ENCODE data around the gene NID1. TPM values are rescaled to one million over a fixed set of nuclear protein-coding genes. Genes with fewer than 3 reads are reported as not detected.
"Not testable (repeated sequence)": the region's sequence is repeated elsewhere in the genome, so short reads cannot be mapped to it uniquely, and the experiment has no call there.

Gene NID1
- total RNA-seq, 1 donor from 2014 or later = 0.65 TPM

DNA sequence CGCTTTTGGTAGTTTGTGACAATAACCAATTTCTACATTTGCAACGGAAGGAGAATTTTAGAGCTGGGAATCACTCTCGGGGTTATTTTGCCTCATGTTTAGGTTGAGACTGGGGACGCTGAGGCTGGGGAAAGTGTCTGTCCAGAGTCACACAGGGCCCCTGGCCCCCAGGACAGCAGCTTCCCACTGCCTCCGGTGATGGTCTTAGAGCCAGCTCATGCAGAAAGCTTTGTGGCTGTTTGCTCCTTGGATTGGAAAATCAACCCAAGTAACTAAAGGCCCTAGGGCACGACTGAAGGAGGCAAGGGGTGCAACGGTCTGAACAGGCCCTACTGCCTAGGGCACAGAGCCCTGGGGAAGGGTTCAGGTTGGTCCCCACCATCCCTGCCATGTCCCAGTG lies 72.0 kb downstream of the NID1 start:
- no peak overlapping the region for H3K4me3 Mint-ChIP-seq
- intact Hi-C loops (cut with micrococcal nuclease) = no loop called here
- no peak overlapping the region for H3K27ac Mint-ChIP-seq
- H3K27me3 Mint-ChIP-seq (ENCODE audit: insufficient read depth) = peaks cover 15% of the 10 kb centered on the region
- peaks cover 8% of the 10 kb centered on the region for H3K36me3 Mint-ChIP-seq (ENCODE audit: low read depth)
- peaks cover 21% of the 10 kb centered on the region for H3K4me1 Mint-ChIP-seq (ENCODE audit: low read depth)
- no peak for DNase-seq (ENCODE audit: low spot score)
- H3K9me3 Mint-ChIP-seq = peaks cover 16% of the 10 kb centered on the region

DNA sequence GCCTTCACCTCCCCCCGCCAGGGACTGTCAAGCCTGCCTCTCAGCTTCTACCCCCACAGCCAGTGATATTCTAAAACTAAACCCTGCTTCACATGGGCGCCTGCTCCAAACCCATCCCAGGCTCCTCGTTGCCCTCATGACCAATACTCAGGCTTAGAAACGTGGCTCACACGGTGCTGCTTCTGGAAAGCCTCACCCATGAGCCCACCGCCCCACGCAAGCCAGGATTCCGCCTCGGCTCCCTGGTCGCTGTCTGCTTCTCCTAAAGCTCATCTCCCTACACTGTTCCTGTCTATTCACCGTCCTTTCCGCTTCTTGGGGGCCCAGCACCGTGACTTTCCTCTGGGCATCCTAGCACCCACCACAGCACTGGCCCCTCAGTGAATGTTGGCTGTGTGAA lies 72.5 kb downstream of the NID1 start:
- peaks cover 18% of the 10 kb centered on the region for H3K4me1 Mint-ChIP-seq (ENCODE audit: low read depth)
- intact Hi-C loops (cut with micrococcal nuclease) = no loop called here
- H3K9me3 Mint-ChIP-seq = peaks cover 16% of the 10 kb centered on the region
- no peak overlapping the region for H3K4me3 Mint-ChIP-seq
- H3K27me3 Mint-ChIP-seq (ENCODE audit: insufficient read depth) = peaks cover 20% of the 10 kb centered on the region
- DNase-seq (ENCODE audit: low spot score) = no peak
- H3K27ac Mint-ChIP-seq = no peak overlapping the region
- H3K36me3 Mint-ChIP-seq (ENCODE audit: low read depth) = peaks cover 8% of the 10 kb centered on the region

DNA sequence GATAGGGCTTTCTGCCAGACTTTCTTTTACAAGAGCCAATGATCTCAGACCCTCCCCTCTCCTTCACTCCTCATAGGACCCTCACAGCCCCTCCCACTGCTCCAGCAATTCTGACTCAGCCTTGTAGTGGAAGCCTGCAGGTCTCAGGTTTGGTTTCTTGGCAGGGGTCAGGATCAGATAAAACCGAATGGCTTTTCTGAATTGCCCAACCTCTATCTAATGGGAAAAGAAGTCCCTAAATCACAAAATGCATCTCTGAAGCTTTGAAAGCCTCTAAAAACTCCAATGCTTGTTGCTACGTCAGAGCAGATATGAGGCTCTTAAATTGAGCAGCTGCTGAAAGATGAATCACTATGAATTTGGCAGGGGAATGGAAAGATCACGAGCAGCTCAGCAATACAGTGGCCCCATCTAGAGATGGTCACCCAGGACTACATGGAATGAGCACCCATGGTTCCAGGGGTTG lies 74.5 kb downstream of the NID1 start:
- intact Hi-C loops (cut with micrococcal nuclease) = no loop called here
- no peak overlapping the region for H3K4me3 Mint-ChIP-seq
- peaks cover 25% of the 10 kb centered on the region for H3K27me3 Mint-ChIP-seq (ENCODE audit: insufficient read depth)
- peaks cover under 1% of the 10 kb centered on the region for H3K4me1 Mint-ChIP-seq (ENCODE audit: low read depth)
- H3K36me3 Mint-ChIP-seq (ENCODE audit: low read depth) = peaks cover 6% of the 10 kb centered on the region
- no peak overlapping the region for H3K27ac Mint-ChIP-seq
- peaks cover 16% of the 10 kb centered on the region for H3K9me3 Mint-ChIP-seq
- DNase-seq (ENCODE audit: low spot score) = no peak

DNA sequence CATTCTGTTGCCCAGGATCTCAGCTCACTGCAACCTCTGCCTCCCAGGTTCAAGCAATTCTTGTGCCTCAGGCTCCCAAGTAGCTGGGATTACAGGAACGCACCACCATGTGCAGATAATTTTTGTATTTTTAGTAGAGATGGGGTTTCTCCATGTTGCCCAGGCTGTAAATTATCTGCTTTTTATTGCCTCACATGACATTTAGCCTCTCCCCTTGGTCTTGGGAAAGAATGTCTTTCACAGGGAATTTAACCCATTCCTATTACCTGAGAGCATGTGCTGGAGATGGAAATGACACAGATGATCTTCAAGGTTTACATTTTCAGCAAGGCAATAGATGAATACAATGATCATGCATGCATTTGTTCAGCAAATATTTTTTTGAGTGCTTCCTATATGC lies 75.8 kb downstream of the NID1 start:
- DNase-seq (ENCODE audit: low spot score) = no peak
- H3K36me3 Mint-ChIP-seq (ENCODE audit: low read depth) = peaks cover 6% of the 10 kb centered on the region
- peaks cover 25% of the 10 kb centered on the region for H3K27me3 Mint-ChIP-seq (ENCODE audit: insufficient read depth)
- no peak overlapping the region for H3K4me3 Mint-ChIP-seq
- H3K4me1 Mint-ChIP-seq (ENCODE audit: low read depth) = no peaks in the 10 kb centered on the region
- H3K9me3 Mint-ChIP-seq = peaks cover 16% of the 10 kb centered on the region
- intact Hi-C loops (cut with micrococcal nuclease) = no loop called here
- no peak overlapping the region for H3K27ac Mint-ChIP-seq

DNA sequence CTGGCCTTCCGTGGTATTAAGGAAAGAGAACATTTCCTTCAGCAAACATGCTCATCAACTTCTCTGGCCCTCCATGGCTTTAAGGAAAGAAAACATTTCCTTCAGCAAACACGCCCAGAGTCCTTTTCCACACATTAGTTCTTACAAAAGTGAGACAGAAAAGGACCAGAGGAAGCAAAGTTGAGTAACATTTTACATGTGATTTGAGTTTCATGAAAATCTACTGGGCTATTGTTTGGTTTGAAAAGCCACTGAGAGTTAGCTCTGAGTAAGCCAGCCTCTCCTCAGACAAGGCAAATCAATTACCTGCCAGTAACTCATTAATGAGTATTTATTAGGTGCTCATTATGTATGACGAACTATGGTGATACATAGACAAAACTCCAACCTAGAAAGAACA lies 78.0 kb downstream of the NID1 start:
- Mint-ChIP-seq H3K9me3 (peaks cover 16% of the 10 kb centered on the region), H3K36me3 (ENCODE audit: low read depth) (peaks cover 6% of the 10 kb centered on the region), H3K27me3 (ENCODE audit: insufficient read depth) (peaks cover 24% of the 10 kb centered on the region), H3K4me1 (ENCODE audit: low read depth) (peaks cover 5% of the 10 kb centered on the region), H3K27ac (no peak overlapping the region), H3K4me3 (no peak overlapping the region)
- intact Hi-C loops (cut with micrococcal nuclease) = no loop called here
- no peak for DNase-seq (ENCODE audit: low spot score)

DNA sequence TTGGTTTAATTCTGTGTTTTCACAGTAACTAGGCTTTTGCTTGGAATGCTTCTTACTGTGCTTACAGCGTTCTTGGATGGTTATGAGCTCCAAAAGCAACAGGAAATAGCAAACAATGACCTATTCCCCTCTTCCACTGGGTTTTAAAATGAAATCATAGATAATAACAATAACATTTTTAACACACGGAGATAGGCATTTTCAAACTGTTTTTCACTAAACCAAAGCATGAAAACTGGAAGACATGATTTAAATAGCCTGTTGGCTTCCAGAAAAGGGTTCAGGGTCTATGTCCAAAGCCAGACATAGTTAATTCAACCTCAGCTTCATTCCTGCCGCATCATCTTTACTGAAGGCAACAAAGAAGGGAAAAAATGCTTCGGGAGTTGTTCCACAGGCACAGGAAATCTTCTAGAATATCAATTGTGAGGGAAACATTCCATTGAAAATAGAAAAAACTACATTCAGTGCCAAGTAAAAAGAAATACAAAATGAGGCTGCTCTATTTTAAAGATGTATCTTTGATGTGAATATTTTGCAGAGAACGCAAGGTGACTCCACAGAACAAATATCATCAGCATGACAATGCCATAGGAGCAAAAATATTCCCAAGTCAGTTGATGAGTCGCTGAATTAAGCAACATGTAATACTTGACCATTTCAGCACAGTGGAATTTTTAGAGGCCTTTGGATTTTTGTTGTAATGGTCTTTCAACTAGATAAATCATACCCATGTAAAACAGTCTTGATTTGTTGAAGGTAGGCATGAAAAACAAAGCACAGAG lies 80.7 kb downstream of the NID1 start:
- no peak for DNase-seq (ENCODE audit: low spot score)
- H3K27me3 Mint-ChIP-seq (ENCODE audit: insufficient read depth) = peaks cover 23% of the 10 kb centered on the region
- H3K4me1 Mint-ChIP-seq (ENCODE audit: low read depth) = peaks cover 12% of the 10 kb centered on the region
- intact Hi-C loops (cut with micrococcal nuclease) = no loop called here
- no peak overlapping the region for H3K4me3 Mint-ChIP-seq
- no peaks in the 10 kb centered on the region for H3K36me3 Mint-ChIP-seq (ENCODE audit: low read depth)
- no peak overlapping the region for H3K27ac Mint-ChIP-seq
- H3K9me3 Mint-ChIP-seq = no peaks in the 10 kb centered on the region

DNA sequence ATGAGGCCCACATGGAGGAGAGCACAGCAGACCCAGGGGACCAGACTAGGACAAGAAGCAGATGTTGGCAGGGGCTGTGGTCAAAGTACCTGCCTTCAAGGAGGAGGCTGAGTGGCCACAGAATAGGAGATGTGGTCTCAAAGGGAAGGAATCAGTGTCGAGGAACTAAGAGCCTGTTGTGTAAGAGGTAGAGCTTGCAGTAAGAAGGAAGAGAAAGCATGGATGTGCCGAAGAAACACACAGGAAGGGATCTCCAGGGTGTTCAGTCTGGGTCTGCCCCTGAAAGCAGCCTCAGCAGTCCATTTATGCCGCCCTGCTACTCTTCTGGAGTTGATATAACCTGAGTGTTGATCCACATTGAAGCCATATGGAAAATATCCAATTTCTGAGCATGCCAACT lies 83.9 kb downstream of the NID1 start:
- DNase-seq (ENCODE audit: low spot score) = no peak
- H3K27ac Mint-ChIP-seq = peak overlapping the region; percentile 4
- intact Hi-C loops (cut with micrococcal nuclease) = no loop called here
- H3K4me1 Mint-ChIP-seq (ENCODE audit: low read depth) = peaks cover 12% of the 10 kb centered on the region
- no peak overlapping the region for H3K4me3 Mint-ChIP-seq
- no peaks in the 10 kb centered on the region for H3K9me3 Mint-ChIP-seq
- no peaks in the 10 kb centered on the region for H3K36me3 Mint-ChIP-seq (ENCODE audit: low read depth)
- H3K27me3 Mint-ChIP-seq (ENCODE audit: insufficient read depth) = peaks cover 7% of the 10 kb centered on the region

DNA sequence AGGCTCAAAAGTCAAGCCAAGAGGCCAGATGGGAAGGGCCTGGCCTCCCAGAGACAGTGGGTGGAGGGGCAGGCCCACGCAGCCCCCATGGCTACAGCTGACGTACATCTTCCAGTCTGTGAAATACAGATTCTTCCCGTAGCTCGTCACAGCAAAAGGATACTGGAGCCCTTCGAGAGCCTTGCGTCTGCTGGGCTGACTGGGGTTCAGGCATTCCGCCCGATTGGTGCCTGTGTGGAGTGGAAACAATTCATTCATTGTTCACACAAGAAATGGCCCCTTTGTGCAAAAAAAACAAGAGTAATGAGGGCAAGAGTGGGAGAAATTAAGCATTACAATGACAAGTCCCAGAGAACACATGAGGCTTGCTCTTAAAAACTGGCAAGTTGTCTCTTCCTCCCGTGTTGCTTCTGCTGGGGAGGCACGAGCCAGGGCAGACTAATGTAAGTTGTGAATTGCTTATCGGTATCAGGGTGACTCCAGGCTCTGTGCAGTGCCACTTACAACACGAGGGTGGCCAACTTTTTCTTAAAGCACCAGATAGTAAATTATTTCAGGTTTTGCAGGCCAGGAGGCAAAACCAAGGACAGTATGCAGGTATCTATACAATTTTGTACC lies 85.1 kb downstream of the NID1 start:
- intact Hi-C loops (cut with micrococcal nuclease) = no loop called here
- Mint-ChIP-seq H3K4me3 (no peak overlapping the region), H3K9me3 (no peaks in the 10 kb centered on the region), H3K27me3 (ENCODE audit: insufficient read depth) (peaks cover 7% of the 10 kb centered on the region), H3K4me1 (ENCODE audit: low read depth) (peaks cover 12% of the 10 kb centered on the region), H3K36me3 (ENCODE audit: low read depth) (no peaks in the 10 kb centered on the region), H3K27ac (no peak overlapping the region)
- no peak for DNase-seq (ENCODE audit: low spot score)

DNA sequence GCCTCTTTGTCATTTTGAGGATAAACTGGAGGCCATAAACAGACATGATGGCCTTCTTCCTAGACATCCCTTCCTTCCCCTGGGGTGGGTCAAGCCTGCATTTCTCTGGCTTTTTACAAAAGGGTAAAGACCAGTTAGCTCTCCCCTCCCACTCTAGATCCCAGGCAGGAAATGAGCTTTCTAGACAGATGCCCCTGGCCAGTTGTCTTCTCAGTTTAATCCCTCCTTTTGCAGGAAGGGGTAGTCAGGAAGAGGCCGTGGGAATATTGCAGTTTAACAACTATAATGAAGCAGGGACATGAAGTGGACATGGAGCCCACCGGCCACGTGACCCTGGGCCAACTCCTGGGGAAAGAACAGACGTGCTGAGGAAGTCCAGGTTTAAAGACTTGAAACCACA lies 85.7 kb downstream of the NID1 start:
- no peaks in the 10 kb centered on the region for H3K36me3 Mint-ChIP-seq (ENCODE audit: low read depth)
- H3K9me3 Mint-ChIP-seq = no peaks in the 10 kb centered on the region
- intact Hi-C loops (cut with micrococcal nuclease) = no loop called here
- H3K4me1 Mint-ChIP-seq (ENCODE audit: low read depth) = peaks cover 12% of the 10 kb centered on the region
- H3K27ac Mint-ChIP-seq = no peak overlapping the region
- no peak overlapping the region for H3K4me3 Mint-ChIP-seq
- H3K27me3 Mint-ChIP-seq (ENCODE audit: insufficient read depth) = peaks cover 9% of the 10 kb centered on the region
- DNase-seq (ENCODE audit: low spot score) = no peak

DNA sequence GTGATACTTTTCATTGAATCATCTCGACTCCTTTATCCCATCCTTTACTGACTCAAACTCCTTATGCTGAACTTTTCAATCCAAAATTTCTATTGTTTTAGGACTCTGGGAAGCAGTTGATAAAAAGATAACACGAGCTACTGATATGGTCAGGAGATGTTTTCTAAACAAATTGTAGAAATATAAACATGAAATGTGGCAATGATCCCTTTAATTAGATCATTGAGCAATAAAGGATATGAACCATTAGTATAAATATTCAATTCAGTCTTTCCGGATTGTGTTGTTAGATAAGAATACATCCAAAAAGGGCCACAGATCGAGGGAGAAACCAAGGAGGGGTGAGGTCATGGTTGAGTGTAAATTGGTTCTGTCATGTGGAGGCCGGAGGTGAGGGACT lies 88.4 kb downstream of the NID1 start:
- H3K27me3 Mint-ChIP-seq (ENCODE audit: insufficient read depth) = peaks cover 12% of the 10 kb centered on the region
- H3K9me3 Mint-ChIP-seq = no peaks in the 10 kb centered on the region
- intact Hi-C loops (cut with micrococcal nuclease) = no loop called here
- no peak overlapping the region for H3K27ac Mint-ChIP-seq
- H3K36me3 Mint-ChIP-seq (ENCODE audit: low read depth) = no peaks in the 10 kb centered on the region
- no peak for DNase-seq (ENCODE audit: low spot score)
- H3K4me1 Mint-ChIP-seq (ENCODE audit: low read depth) = peaks cover 17% of the 10 kb centered on the region
- H3K4me3 Mint-ChIP-seq = no peak overlapping the region

DNA sequence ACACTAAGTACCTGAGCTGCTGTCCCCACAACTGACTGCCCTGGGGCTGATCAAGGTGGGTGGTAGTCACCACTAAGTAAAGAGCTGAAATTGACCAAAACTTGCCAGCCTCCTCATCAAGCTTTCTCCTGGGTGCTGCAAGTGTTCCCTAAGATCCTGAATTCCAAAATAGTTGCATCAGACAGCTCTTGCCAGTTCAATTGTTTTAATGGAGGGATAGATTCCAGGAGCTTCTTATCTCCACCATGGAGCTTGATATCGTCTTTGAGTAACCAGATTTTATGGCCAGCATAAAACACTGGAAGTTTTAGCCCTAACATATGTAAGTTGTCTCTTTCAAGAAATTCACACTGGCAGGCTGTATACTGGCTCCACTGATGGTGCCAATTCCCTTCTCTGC lies 90.3 kb downstream of the NID1 start:
- Mint-ChIP-seq H3K4me3 (no peak overlapping the region), H3K9me3 (no peaks in the 10 kb centered on the region), H3K36me3 (ENCODE audit: low read depth) (no peaks in the 10 kb centered on the region), H3K27me3 (ENCODE audit: insufficient read depth) (peaks cover 10% of the 10 kb centered on the region), H3K27ac (no peak overlapping the region), H3K4me1 (ENCODE audit: low read depth) (peaks cover 16% of the 10 kb centered on the region)
- DNase-seq (ENCODE audit: low spot score) = no peak
- intact Hi-C loops (cut with micrococcal nuclease) = loop anchor here (5.0 kb wide), 2 partner anchors 172 to 192 kb away; no protein-coding TSS in a partner anchor

DNA sequence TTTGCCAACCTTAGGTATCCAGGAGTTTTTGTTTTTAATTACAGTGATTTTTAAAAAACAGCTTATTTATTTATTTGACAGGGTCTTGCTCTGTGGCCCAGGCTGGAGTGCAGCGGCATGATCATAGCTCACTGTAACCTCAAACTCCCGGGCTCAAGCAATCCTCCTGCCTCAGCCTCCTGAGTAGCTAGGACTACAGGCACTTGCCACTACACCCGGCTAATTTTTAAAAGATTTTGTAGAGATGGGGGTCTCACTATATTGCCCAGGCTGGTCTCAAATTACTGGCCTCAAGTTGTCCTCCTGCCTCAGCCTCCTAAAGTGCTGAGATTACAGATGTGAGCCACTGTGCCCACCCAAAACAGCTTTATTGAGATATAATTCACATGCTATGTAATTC lies 92.2 kb downstream of the NID1 start:
- H3K4me3 Mint-ChIP-seq = peak overlapping the region; percentile 79
- peaks cover 16% of the 10 kb centered on the region for H3K4me1 Mint-ChIP-seq (ENCODE audit: low read depth)
- intact Hi-C loops (cut with micrococcal nuclease) = loop anchor here (5.0 kb wide), 2 partner anchors 170 to 190 kb away; no protein-coding TSS in a partner anchor
- peak overlapping the region; percentile 84 for H3K27ac Mint-ChIP-seq
- DNase-seq (ENCODE audit: low spot score); H3K36me3 Mint-ChIP-seq (ENCODE audit: low read depth); H3K9me3 Mint-ChIP-seq: not testable (repeated sequence)
- peaks cover 10% of the 10 kb centered on the region for H3K27me3 Mint-ChIP-seq (ENCODE audit: insufficient read depth)

DNA sequence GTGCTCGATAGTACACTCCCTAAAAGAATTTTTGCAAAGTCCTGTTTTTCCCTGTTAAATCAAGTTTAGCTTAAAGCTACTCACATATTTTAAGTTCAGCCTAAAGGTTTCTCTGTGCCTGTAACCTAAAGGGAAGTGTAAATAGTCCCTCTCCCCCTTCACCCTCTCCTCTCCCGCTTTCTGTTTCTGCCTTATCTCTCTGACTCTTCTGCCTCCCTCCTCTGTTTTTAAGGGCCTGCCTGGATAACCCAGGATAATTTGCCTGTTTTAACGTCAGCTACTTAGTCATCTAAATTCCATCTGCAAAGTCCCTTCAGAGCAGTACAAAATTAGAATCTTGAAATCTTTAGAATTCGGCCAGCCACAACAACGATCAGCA lies 92.6 kb downstream of the NID1 start:
- no peak for DNase-seq (ENCODE audit: low spot score)
- peak overlapping the region; percentile 84 for H3K27ac Mint-ChIP-seq
- no peaks in the 10 kb centered on the region for H3K36me3 Mint-ChIP-seq (ENCODE audit: low read depth)
- peak overlapping the region; percentile 79 for H3K4me3 Mint-ChIP-seq
- peaks cover 16% of the 10 kb centered on the region for H3K4me1 Mint-ChIP-seq (ENCODE audit: low read depth)
- intact Hi-C loops (cut with micrococcal nuclease) = loop anchor here (5.0 kb wide), 2 partner anchors 170 to 190 kb away; no protein-coding TSS in a partner anchor
- no peaks in the 10 kb centered on the region for H3K9me3 Mint-ChIP-seq
- peaks cover 10% of the 10 kb centered on the region for H3K27me3 Mint-ChIP-seq (ENCODE audit: insufficient read depth)
